NCI-H2227 treated with DMSO at 0.1 percent for 48 hours (cell line): Measurements from ENCODE around the gene PIAS1.
"Not testable (repeated sequence)": the region's sequence is repeated elsewhere in the genome, so short reads cannot be mapped to it uniquely, and the experiment has no call there.

ENCODE experiments used
- DNase-seq: peaks from one replicate; lab custom pipeline; 2025; lab: John Stamatoyannopoulos, UW

PIAS1 gene

DNA sequence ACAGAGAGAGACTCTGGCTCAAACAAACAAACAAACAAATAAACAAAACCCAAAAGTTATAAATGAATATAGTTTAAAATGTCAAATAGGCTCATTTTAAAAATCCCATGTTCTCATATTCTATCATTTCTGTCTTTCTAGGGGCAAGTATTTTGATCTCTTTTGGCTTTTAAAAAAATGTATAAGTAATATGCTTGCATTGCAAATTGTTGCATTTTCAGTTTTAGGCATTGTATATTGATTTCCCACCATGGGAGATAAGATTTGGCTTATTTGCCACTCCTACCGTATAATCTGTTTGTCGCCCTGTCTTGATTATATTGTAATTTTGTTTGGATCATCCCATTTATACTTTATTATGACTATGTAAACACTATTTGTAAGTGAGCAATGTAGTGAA is 70.6 kb downstream of the PIAS1 start:
- DNase-seq = no peak

DNA sequence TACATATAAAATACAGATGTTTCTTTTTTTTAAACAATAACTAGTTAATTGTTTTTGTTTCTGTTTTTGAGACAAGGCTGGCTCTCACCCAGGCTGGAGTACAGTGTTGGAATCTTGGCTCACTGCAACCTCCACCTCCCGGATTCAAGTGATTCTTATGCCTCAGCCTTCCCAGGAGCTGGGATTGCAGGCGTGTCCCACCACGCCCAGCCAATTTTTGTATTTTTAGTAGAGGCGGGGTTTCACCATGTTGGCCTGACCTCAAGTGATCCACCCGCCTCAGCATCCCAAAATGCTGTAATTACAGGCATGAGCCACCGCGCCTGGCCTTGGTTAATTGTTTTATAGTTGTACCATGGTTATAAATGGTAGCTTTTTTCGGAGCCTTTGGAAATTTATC is 72.3 kb downstream of the PIAS1 start:
- DNase-seq = no peak

DNA sequence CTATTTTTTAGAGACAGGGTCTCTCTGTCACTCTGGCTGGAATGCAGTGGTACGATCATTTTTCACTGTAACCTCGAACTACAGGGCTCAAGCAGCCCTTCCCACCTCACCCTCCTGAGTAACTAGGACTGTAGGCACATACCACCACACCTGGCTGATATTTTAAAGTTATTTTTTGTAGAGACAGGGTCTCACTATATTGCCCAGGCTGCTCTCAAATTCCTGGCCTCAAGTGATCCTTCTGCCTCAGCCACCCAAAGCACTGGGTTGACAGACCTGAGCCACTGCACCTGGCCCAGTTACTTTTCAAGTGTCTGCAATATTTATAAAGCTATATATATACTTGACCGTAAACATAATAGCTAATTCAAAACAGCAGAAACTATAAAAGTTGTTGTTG is 75.0 kb downstream of the PIAS1 start:
- DNase-seq = no peak

DNA sequence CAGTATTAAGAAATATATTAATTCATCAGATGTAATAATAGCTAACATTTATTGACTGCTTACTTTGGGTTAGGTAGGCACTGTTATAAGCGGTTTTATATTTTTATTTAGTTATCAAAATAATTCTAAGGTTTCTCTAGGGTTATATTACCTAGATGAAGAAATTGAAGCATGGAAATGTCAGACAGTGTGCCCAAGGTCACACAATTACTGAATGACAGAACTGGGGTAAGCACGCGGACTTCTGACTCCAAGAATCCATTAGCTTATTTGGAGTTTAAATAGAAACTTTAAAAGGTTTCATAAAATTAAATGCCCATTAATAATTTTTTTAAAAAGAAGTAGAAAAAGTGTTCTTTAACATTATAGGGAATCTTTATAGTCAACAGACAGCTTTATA is 76.7 kb downstream of the PIAS1 start:
- no peak for DNase-seq

DNA sequence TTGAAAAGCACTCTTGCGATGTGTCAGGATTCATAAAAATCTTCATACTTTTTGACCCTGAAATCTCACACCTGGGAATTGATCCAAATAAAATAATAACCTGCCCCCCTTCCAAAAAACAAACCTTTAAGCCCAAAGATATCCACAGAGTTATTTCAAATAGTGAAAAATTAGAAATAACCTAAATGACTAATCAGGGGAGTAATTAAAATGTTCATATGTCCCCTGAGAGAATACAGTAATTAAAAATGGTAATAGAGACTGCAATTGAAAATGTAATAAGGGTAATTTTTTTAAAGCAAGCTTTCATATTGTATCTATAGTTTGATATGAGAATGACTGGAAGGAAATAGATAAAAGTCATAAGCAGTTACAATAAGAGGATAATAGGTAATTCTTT is 83.0 kb downstream of the PIAS1 start:
- no peak for DNase-seq

DNA sequence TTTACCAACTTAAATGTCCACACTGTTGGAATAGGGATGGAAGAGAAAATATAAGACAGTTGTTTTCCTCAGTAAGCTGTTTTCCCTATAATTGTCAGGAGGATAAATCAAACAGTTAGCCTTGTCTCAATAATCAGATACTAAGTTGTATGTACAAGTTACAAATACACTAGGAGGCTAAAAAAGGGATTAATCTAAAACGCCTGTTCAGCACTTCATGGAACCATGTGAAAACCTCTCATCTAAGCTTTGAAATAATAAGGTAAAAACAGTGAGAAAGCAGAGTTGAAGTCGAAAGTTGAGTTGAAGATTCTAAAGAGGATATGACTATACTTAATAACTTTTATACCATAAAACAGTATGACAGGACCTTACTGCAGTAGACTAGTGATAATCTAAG is 89.0 kb downstream of the PIAS1 start:
- DNase-seq = no peak

DNA sequence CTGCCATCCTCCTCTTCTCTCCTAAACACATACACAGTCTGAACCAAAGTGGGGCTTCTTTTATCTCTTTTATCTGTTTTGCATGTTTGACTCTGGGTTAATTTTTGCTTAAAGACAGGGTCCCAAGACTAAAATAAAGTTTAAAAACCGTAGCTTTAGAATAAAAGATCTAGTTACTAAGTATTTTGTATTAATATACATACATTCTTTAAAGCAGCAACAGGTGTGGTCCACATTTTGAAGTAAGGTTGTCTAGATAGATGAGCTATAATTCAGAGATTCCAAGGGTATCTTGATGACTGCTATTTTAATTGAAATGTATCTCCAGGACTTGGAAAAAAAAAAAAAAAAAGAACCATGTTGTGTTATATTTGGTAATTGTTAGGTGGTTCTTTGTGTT is 89.7 kb downstream of the PIAS1 start:
- DNase-seq = no peak

DNA sequence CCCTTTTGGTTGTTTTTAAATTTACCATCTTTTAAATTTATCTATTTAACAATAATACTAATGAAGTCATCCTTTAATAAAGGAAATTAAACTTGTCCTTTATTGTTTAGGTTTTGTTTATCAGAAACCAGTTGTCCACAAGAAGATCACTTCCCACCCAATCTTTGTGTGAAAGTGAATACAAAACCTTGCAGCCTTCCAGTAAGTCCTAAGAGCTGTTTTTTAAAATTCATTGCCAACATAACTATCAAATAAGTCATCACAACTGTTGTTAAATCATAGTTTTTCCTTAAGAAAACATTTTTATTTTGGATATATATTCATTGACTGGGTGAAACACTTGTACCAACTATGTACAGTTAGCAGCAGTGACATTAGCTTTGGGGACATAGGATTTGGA is 91.6 kb downstream of the PIAS1 start:
- no peak for DNase-seq

DNA sequence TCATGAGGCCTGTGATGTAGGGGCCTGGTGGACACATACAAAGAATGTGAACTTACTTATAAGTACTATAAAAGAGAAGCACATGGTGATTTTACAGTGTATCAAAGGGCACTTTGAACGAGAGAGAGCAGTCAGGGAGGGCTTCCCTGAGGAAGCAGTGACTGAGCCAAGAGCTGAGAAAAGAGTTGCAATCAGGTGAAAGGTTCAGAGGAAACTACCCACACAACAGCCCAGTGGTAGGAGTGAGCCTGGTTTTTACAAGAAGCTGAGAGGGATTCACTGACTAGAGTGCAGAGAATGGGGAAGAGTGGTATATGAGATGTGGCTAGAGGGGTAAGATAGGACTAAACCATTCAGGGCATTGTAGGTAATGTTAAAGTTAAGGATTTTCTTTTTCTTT is 93.9 kb downstream of the PIAS1 start:
- DNase-seq = no peak

DNA sequence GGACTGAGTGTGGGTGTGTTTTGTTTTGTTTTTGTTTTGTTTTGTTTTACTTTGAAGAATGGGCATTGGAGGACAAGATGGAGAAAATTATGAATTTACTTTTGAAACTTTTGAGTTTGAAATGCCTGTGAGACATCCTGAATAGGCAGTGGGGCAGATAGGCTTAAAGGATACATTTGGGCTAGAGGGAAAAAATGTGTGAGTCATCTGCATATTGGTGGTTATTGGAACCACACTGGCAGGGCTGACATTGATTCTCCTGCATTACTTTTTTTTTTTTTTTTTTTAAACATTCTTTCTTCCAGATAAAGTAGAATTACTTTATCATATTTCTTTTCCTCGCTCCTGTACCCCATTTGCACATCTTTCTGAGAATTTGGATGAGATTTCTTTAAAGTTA is 94.9 kb downstream of the PIAS1 start:
- no peak for DNase-seq

DNA sequence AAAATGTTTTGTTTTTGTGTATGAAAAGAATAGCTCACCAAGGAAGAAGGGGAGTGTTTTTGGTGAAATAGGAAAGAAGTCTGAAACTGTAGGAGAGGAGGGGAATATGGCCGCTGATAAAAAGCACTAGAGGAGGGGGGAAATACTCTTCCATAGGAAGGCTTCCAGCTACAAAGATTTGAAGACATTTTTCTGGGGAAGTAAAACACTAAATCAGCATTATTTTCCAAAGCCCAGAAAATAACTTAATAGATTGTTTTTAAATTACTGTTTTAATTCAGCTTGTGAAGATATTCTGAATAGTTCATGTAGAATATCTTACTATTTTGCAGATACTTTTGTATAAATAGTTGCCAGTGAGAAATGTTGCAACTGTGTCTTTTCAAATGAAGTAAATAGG is 96.1 kb downstream of the PIAS1 start:
- DNase-seq = no peak

DNA sequence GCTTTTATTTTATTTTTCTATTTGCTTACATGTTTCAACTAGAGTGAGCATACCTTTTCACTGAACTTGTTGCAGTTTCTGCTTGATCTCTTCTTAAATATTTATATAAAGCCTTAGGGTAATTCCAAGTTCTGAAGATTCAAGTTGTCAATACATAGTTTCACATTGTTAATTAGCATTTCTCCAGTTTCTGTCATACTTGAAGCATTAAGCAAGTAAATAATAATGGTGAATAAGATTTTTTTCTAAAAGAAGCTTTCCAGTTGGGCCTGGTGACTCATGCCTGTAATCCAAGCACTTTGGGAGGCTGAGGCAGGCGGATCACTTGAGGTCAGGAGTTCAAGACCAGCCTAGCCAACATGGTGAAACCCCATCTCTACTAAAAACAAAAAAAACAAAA is 97.2 kb downstream of the PIAS1 start:
- no peak for DNase-seq

DNA sequence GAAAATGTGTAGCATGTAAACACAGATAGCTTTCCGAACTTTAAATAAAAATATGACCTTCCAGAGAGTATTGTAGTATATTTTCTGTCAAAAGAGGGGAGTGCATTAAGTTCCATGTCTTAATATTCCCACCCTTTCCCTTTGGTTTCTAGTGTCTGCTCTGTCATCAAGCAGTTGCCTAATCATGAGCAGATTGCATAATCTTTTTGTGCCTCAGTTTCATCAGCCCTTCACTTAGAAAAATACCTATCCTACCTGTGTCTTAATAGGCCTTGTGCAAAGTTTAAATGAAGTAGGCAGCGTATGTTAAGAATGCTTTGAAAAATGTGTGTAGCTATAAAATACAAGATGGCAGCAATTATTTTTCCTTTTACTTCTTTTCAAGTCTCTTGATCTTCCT is 98.2 kb downstream of the PIAS1 start:
- no peak for DNase-seq

DNA sequence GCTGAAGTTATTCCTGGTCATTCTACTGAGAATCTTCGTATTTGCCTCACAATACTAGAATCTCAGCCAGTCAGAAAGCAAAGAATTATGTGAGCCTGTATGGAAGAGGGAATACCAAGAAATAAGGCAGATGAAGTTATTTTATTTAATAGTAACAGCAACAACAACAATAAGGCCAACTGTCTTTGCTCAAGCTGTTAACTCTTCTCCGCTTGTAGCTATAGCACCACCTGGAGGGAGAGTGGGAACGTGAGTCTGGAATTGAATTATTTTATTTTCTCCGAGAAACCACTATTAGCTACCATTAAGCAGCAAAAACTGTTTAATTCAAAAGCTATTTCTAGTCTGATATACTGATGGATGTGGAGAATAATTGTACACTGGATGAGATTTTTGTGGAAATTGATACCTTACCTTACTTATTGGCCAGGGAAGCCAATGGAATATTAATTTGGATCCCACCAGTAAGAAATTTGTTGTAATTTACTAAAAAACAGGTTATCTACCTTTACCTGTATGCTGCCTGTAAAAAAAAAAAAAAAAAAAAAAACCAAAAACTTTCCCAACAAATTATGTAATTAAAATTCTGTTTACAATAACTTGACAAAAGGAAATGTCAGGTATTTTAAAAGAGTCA is 100.9 kb downstream of the PIAS1 start:
- peak; percentile 1 for DNase-seq

DNA sequence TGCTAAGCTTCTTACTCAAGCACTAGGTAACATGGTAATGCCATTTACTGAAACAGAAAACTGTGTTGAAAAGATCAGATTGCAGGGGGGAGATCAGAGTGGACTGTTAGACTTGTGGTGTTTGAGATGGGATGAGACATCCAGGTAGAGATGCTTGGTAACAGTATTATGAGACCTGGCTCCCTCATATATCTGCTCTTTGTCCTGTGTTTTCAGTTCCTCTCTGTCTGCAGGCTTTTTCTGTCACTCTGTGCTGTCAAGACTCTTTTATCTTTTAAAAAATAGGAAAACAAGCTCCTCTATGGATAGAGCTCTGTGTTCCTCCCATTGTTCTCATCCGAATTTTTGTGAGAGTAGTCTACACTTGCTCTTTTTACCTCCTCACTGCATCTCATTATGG is 103.0 kb downstream of the PIAS1 start:
- DNase-seq = no peak

DNA sequence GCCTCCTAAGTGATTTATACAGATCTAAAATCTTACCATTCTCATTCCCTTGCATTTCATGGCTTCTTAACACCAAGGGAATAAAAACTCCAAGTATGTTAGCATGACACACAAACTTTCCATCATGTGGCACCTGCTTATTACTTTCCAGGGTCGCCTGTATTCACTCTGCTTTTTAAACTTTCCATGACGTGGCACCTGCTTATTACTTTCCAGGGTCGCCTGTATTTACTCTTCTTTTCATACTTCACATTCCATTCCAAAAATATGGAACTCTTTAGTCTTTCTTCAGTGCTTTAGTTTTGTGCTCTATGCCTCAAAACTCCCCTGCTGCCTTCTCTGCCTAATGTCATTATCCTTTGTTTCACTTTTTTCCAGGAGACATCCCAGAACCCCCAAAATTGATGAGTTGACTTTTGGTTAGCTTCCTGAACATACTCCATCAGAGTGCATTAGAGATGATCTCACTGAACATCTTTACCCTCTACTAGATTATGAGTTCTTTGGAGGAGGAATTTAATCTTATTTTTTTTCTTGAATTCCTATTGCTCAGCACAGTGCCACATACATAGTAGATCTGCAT is 104.0 kb downstream of the PIAS1 start:
- DNase-seq = no peak

DNA sequence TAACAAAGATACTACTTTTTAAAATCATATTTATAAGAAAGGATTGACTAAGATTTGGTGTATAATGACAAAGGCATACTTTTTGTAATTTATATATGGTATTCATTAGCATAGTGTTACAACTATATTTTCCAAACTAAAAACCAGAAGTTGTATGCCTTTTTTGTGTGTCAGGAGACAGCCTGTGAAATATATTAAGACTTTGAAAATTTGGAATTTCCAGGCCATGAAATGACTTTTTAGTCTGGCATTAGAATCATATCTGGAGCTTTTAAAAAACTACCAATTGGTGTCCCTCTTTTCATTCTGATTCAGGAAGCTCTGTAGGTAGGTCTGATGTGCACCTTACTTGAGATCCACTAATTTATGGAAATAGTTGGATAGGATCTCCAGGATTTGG is 109.1 kb downstream of the PIAS1 start:
- DNase-seq = no peak

DNA sequence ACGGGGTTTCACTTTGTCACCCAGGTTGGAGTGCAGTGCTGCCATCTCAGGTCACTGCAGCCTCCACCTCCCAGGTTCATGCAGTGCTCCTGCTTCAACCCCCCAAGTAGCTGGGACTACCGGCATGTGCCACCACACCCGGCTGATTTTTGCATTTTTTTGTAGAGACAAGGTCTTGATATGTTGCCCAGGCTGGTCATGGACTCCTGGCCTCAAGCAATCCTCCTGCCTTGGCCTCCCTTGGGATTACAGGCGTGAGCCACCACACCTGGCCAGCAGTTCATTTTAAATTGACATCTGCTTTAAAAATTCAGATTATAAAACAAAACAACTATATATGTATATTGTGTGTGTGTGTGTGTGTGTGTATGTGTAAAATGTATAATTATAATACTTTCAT is 112.7 kb downstream of the PIAS1 start:
- DNase-seq = no peak

DNA sequence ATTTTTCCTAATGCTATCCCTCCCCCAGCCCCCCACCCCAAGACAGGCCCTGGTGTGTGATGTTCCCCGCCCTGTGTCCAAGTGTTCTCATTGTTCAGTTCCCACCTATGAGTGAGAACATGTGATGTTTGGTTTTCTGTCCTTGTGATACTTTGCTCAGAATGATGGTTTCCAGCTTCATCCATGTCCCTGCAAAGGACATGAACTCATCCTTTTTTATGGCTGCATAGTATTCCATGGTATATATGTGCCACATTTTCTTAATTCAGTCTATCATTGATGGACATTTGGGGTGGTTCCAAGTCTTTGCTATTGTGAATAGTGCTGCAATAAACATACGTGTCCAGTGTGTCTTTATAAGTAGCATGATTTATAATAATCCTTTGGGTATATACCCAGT is 117.9 kb downstream of the PIAS1 start:
- DNase-seq = not testable (repeated sequence)

DNA sequence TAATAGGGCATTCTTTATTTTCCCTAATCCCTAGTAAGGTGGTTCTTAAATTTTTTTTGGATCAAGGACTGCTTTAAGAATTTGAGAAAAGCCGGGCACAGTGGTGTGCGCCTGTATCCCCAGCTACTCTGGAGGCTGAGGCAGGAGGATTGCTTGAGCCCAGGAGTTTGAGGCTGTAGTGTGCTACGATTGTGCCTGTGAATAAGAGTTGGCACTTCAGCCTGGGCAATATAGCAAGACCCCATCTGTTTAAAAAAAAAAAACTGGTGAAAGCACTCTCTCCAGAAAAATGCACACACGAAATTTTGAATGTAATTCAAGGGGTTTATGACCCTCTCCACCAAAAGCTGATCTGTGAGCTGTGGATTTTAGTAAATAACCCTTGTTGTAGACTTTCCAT is 119.0 kb downstream of the PIAS1 start:
- DNase-seq = no peak

DNA sequence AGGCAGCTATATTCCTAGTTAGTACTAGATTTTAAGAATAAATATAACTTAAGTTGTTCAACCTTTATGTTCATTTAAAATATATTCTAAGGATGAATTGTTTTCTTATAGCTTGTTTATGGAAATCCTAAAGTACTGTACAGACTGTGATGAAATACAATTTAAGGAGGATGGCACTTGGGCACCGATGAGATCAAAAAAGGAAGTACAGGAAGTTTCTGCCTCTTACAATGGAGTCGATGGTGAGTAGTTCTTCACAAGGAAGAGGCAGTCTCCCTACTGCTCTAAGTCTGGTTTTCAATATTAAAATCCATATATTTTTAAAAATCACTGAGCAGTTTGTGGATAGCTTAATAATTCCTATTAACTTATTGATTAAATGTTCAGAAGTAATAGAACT is 121.4 kb downstream of the PIAS1 start:
- no peak for DNase-seq

DNA sequence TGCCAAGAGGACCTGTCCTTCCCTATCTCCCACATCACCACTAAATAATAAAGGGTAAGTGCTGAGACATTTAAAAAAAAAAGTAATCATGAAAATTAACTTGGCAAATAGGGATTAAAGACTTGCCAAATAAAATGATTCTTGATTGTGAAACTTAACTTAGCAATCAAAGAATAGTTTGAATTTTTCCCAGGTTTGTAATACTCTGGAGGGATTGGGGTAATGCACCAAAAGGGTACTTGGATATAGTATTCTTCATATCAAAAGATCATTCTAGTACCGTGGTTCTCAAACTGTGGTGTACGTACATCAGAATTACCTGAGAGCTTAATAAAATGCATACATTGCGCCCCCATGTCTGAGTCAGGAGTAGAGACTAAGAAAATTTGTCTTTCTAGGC is 122.5 kb downstream of the PIAS1 start:
- no peak for DNase-seq

DNA sequence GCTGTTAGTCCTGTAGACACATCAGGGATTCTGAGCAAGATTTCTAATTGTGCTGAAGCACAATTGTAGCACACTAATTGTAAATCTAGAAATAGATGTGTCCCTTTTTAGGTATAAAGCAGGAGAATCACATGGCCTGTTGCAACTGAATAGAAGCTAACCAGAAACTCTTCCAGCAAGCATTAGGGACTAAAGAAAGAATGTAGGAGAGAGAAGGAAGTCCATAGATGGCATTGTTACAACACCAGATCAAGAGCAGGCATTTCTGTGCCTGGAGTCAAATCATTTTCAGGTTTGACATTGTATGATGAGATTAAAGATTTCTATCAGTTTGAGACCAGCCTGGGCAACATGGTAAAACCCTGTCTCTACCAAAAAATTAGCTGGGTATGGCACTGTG is 123.6 kb downstream of the PIAS1 start:
- DNase-seq = no peak

DNA sequence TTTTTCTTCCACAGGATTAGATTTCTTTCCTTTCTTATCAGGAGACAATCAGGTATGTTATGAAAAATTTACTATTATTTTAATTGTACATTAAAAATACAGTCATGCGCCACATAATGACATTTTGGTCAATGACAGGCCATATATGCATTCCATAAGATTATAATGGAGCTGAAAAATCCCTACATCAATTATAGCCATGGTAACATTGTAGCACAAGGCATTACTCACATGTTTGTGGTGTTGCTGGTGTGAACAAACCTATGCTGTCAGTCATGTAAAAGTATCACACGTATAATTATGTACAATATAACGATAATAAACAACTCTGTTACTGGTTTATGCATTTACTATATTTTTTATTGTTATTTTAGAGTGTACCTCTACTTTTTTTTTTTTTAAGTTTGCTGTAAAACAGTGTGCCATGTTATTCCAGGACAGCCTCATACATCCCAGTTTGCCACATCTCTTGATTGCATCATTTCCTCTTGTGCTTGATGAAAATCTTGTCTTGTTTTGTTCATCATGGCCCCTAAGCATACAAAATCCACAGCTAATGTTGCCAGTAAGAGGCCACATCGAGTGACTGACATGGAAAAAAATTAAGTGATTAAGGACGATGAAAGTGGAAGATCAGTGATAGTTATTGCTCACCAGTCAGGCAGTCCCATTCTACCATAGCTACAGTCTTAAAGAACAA is 129.7 kb downstream of the PIAS1 start:
- DNase-seq = no peak
